Mesenchymal stem cell (in vitro differentiated cells and primary cell): Measurements from ENCODE around the gene GATB.

Experiments
- DNase-seq: peaks from one replicate; pipeline ENCODE4 v3.0.0-alpha.2; 2013
- H2AFZ ChIP-seq: one replicate; pipeline ENCODE4 v1.6.1; 2013; ENCODE audit warnings: low read depth, mild to moderate bottlenecking, control low read depth, inconsistent platforms, low read length, moderate library complexity
- H2AK5ac ChIP-seq: 2 replicates; pipeline ENCODE4 v1.6.1; 2013; ENCODE audit warnings: low read length, moderate library complexity, mild to moderate bottlenecking, inconsistent platforms; ENCODE audit not compliant: severe bottlenecking
- H2BK120ac ChIP-seq: one replicate; pipeline ENCODE4 v1.6.1; 2013; ENCODE audit warnings: low read depth, mild to moderate bottlenecking, inconsistent platforms, low read length, moderate library complexity
- H2BK12ac ChIP-seq, 2 experiments: one replicate each; pipeline ENCODE4 v1.6.1; 2013; ENCODE audit warnings: inconsistent platforms in 2 of 2, low read length in 2 of 2, mild to moderate bottlenecking in 2 of 2, moderate library complexity in 2 of 2, control low read depth in 1 of 2
- H2BK15ac ChIP-seq: one replicate; pipeline ENCODE4 v1.6.1; 2013; ENCODE audit warnings: mild to moderate bottlenecking, low read depth, inconsistent platforms; ENCODE audit not compliant: poor library complexity, severe bottlenecking
- H2BK5ac ChIP-seq: 2 replicates; pipeline ENCODE4 v1.6.1; 2013; ENCODE audit warnings: low read depth, mild to moderate bottlenecking, low read length, control low read depth, inconsistent platforms; ENCODE audit not compliant: poor library complexity, severe bottlenecking
- H3K14ac ChIP-seq, 2 experiments: one replicate each; pipeline ENCODE4 v1.6.1; 2013; ENCODE audit warnings: inconsistent platforms in 2 of 2, low read length in 2 of 2, control low read depth in 1 of 2, mild to moderate bottlenecking in 1 of 2, moderate library complexity in 1 of 2
- H3K18ac ChIP-seq, 2 experiments: one replicate each; pipeline ENCODE4 v1.6.1; 2013; ENCODE audit warnings: inconsistent platforms in 2 of 2, low read length in 2 of 2, control low read depth in 1 of 2, low read depth in 1 of 2, mild to moderate bottlenecking in 1 of 2
- H3K23ac ChIP-seq, 2 experiments: one replicate each; pipeline ENCODE4 v1.6.1; 2013; ENCODE audit warnings: inconsistent platforms in 2 of 2, low read length in 2 of 2, mild to moderate bottlenecking in 2 of 2, moderate library complexity in 2 of 2, control low read depth in 1 of 2
- H3K27ac ChIP-seq: 2 replicates; pipeline ENCODE4 v1.5.1; 2013; ENCODE audit warnings: mild to moderate bottlenecking, moderate library complexity, low read length, control low read depth, inconsistent platforms; ENCODE audit not compliant: poor library complexity, severe bottlenecking
- H3K27me3 ChIP-seq, 2 experiments: 2 replicates each; pipeline versions ENCODE4 v1.6.1 to v1.7.0; 2013; ENCODE audit warnings: low read length in 2 of 2, mild to moderate bottlenecking in 2 of 2, moderate library complexity in 2 of 2, control low read depth in 1 of 2, inconsistent platforms in 1 of 2; ENCODE audit not compliant: control insufficient read depth in 1 of 2, insufficient read depth in 1 of 2
- H3K36me3 ChIP-seq, 2 experiments: 2 replicates each; pipeline versions ENCODE4 v1.6.1 to v1.7.0; 2013; ENCODE audit warnings: low read length in 2 of 2, control low read depth in 1 of 2, inconsistent platforms in 1 of 2, low read depth in 1 of 2, mild to moderate bottlenecking in 1 of 2; ENCODE audit not compliant: insufficient read depth in 2 of 2, control insufficient read depth in 1 of 2
- H3K4ac ChIP-seq, 2 experiments: one replicate each; pipeline ENCODE4 v1.6.1; 2013; ENCODE audit warnings: inconsistent platforms in 2 of 2, low read length in 2 of 2, mild to moderate bottlenecking in 2 of 2, moderate library complexity in 2 of 2, control low read depth in 1 of 2, low read depth in 1 of 2
- H3K4me1 ChIP-seq: 2 replicates; pipeline ENCODE4 v1.6.1; 2013; ENCODE audit warnings: low read depth, low read length, control low read depth; ENCODE audit not compliant: control insufficient read depth, insufficient read depth
- H3K4me2 ChIP-seq: 2 replicates; pipeline ENCODE4 v1.6.1; 2013; ENCODE audit warnings: low read length, mild to moderate bottlenecking, inconsistent platforms; ENCODE audit not compliant: poor library complexity, severe bottlenecking
- H3K4me3 ChIP-seq, 2 experiments: 2 replicates each; pipeline versions ENCODE4 v1.5.1 to v1.7.0; 2013; ENCODE audit warnings: low read length in 2 of 2, mild to moderate bottlenecking in 2 of 2, control low read depth in 1 of 2, low read depth in 1 of 2; ENCODE audit not compliant: insufficient read depth in 1 of 2
- H3K79me1 ChIP-seq: replicated peaks from 2 replicates; pipeline ENCODE4 v1.6.1; 2013; ENCODE audit warnings: mild to moderate bottlenecking, control low read depth, low read length, inconsistent platforms; ENCODE audit not compliant: poor library complexity, severe bottlenecking
- H3K9ac ChIP-seq: 2 replicates; pipeline ENCODE4 v1.7.0; 2013; ENCODE audit warnings: mild to moderate bottlenecking, low read length, moderate library complexity
- H3K9me3 ChIP-seq: 2 replicates; pipeline ENCODE4 v1.7.0; 2013; ENCODE audit warnings: mild to moderate bottlenecking, low read length; ENCODE audit not compliant: control insufficient read depth
- H4K8ac ChIP-seq: one replicate; pipeline ENCODE4 v1.6.1; 2013; ENCODE audit warnings: inconsistent platforms, mild to moderate bottlenecking, low read length, moderate library complexity
- H4K91ac ChIP-seq: one replicate; pipeline ENCODE4 v1.6.1; 2013; ENCODE audit warnings: mild to moderate bottlenecking, low read length, inconsistent platforms
- WGBS: methylation state at CpG from one replicate; pipeline ENCODE4 v1.1.7; 2013; ENCODE audit warnings: mixed read lengths; 5-methylcytosine and 5-hydroxymethylcytosine counted together

The GATB gene

DNA sequence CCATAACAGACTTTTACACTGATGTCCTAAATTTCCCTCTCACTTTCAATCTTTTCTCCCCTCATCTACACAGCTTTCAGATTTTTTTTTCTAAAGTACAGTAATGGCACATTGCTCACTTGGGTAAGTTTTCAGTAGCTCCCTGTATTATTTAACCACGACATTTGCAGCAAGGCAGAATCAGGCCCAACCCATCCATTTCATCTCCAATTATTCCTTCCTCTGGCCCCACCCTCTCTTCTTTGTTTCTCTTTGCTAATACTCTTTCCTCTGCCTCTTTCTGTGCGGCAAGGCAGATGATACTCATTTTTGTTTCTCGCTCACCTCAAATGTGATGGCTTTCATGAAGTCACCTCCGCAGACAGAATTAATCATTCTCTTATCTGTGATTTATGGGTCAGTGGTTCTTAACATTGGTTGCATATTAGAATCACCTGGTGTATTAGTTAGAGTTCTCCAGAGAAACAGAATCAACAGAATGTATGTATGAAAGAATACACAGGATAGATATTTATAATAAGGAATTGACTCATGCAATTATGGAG is 43.4 kb upstream of the GATB start:
- Histone ChIP-seq H3K14ac (no peak overlapping the region), H2BK15ac (no peak overlapping the region), H3K9ac (no peak overlapping the region), H3K4me1 (peaks cover 12% of the 10 kb centered on the region), H3K18ac (no peak overlapping the region), H3K4me2 (no peak overlapping the region), H2AK5ac (no peak overlapping the region), H3K36me3 (no peaks in the 10 kb centered on the region), H3K23ac (no peak overlapping the region), H3K79me1 (no peaks in the 10 kb centered on the region), H2AFZ (no peak overlapping the region), H2BK120ac (no peak overlapping the region), H3K4ac (no peak overlapping the region), H3K27ac (no peak overlapping the region), H2BK12ac (no peak overlapping the region), H2BK5ac (no peak overlapping the region), H3K4me3 (no peak overlapping the region), H4K91ac (no peak overlapping the region), H3K27me3 (no peaks in the 10 kb centered on the region), H3K9me3 (peaks cover 3% of the 10 kb centered on the region), H4K8ac (no peak overlapping the region)
- no peak for DNase-seq
- 97% methylated on average over 4 of the region's 4 CpGs for WGBS

DNA sequence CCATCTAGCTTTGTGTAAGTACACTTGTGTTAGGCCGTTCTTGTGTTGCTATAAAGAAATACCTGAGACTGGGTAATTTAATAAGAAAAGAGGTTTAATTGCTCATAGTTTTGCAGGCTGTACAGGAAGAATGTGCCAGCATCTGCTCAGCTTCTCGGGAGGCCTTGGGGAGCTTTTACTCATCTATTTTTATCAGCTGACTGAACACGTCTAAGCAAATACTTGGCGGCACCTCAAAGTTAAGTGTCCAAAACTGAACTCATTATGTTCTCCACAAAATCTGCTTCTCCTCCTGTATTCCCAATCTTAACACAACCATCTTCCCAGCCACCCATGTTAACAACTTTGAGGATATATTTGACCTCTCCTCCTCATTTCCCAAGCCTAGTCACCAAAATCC is 42.4 kb upstream of the GATB start:
- Histone ChIP-seq H3K36me3 (no peaks in the 10 kb centered on the region), H3K4me3 (peak overlapping the region in 1 of 2 experiments; percentile 8), H2BK15ac (no peak overlapping the region), H3K27me3 (no peaks in the 10 kb centered on the region), H2AFZ (no peak overlapping the region), H4K91ac (no peak overlapping the region), H3K79me1 (no peaks in the 10 kb centered on the region), H2AK5ac (peak overlapping the region; percentile 53), H3K9ac (no peak overlapping the region), H3K27ac (no peak overlapping the region), H3K23ac (no peak overlapping the region), H4K8ac (no peak overlapping the region), H2BK5ac (no peak overlapping the region), H3K14ac (no peak overlapping the region), H2BK12ac (no peak overlapping the region), H3K18ac (no peak overlapping the region), H3K9me3 (peaks cover 3% of the 10 kb centered on the region), H3K4me2 (no peak overlapping the region), H2BK120ac (no peak overlapping the region), H3K4ac (no peak overlapping the region), H3K4me1 (peaks cover 11% of the 10 kb centered on the region)
- 87% methylated on average over 4 of the region's 4 CpGs for WGBS
- no peak for DNase-seq

GRCh38 chr4:151801547-151802516 is 41.0 kb upstream of the GATB start:
- Histone ChIP-seq H3K4ac (no peak overlapping the region), H2BK15ac (no peak overlapping the region), H3K9me3 (peaks cover 3% of the 10 kb centered on the region), H4K8ac (no peak overlapping the region), H3K27ac (no peak overlapping the region), H2AK5ac (no peak overlapping the region), H3K9ac (no peak overlapping the region), H4K91ac (no peak overlapping the region), H3K79me1 (no peaks in the 10 kb centered on the region), H2BK120ac (no peak overlapping the region), H3K4me2 (no peak overlapping the region), H2AFZ (no peak overlapping the region), H3K27me3 (peaks cover 0 to 1% of the 10 kb centered on the region in 2 experiments), H3K14ac (no peak overlapping the region), H3K18ac (no peak overlapping the region), H3K4me3 (no peak overlapping the region), H2BK5ac (no peak overlapping the region), H3K4me1 (peaks cover 1% of the 10 kb centered on the region), H2BK12ac (no peak overlapping the region), H3K36me3 (no peaks in the 10 kb centered on the region), H3K23ac (no peak overlapping the region)
- peak; percentile 76 for DNase-seq
- WGBS = 73% methylated on average over 13 of the region's 15 CpGs

GRCh38 chr4:151799417-151800012 is 38.7 kb upstream of the GATB start:
- Histone ChIP-seq H3K79me1 (no peaks in the 10 kb centered on the region), H2AK5ac (peak overlapping the region; percentile 37)
- WGBS = 58% methylated on average over 3 of the region's 3 CpGs

More at GRCh38 chr4:151799417-151800012, 38.7 kb upstream of the GATB start:
- DNase-seq = no peak
- H3K4me3 ChIP-seq = no peak overlapping the region
- no peak overlapping the region for H3K18ac ChIP-seq
- H2BK5ac ChIP-seq = no peak overlapping the region
- no peak overlapping the region for H2AFZ ChIP-seq
- H3K36me3 ChIP-seq = no peaks in the 10 kb centered on the region
- no peak overlapping the region for H2BK12ac ChIP-seq
- no peak overlapping the region for H3K9ac ChIP-seq
- H3K9me3 ChIP-seq = peaks cover 3% of the 10 kb centered on the region
- H3K27me3 ChIP-seq = peaks cover 0 to 5% of the 10 kb centered on the region in 2 experiments
- H3K4me1 ChIP-seq = peaks cover 1% of the 10 kb centered on the region
- no peak overlapping the region for H3K14ac ChIP-seq
- H4K8ac ChIP-seq = no peak overlapping the region
- no peak overlapping the region for H2BK120ac ChIP-seq
- H2BK15ac ChIP-seq = no peak overlapping the region
- no peak overlapping the region for H3K27ac ChIP-seq
- no peak overlapping the region for H3K4ac ChIP-seq
- no peak overlapping the region for H3K4me2 ChIP-seq
- H4K91ac ChIP-seq = no peak overlapping the region
- H3K23ac ChIP-seq = no peak overlapping the region
